CD4-positive, alpha-beta T cell treated with Interleukin-4 for 4 hours (primary cell): ENCODE results near the gene RBM8A.

Experiments
- DNase-seq: peaks from one replicate; pipeline ENCODE4 v3.0.0-alpha.2; 2020

Gene RBM8A

DNA sequence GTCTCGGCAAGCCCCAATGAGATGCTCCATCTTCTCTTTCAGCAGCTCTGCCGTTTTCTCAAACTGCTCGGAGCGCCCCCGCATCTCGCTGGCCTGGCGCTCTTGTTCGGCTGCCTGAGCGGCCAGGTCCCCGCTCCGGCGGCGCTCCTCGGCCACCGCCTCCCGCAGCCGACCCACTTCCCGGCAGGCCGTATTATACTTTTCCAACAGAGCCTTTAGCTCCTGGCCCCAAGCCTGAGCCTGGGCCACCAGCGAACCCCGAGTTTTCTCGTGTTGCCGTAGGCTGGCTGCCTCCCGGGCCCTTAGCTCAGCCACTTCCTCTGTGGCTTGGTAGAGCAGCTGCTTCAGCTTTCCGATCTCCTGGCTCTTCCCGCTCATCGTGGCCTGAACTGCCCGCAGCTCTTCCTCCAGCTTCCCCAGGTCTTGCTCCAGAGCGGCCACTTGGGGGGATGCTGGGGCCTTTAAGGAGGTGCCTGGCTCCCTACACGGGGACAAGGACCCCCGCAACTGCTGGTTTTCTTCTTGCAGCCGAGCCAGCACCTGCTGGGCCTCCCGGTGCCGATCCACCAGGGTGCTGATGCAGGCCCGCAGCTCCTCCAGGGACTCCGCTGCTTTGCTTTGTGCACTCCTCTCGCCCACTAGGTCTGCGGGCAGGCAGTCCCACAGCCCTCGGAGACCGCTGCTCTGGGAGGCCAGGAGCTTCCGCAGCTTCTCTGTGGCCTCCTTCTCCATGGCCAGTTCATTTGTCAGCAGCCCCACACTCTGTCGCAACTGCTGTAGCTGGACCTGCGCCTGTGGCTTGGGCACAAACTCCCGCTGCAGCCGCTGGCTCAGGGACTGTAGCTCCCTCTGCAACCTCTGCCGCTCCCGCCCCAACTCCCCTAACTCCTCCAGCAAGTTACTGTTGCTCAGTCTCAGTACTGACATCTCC is 55.0 kb downstream of the RBM8A start:
- DNase-seq = peak; percentile 14
